GM18909 (cell line): ENCODE data around the gene GPBAR1.

Experiments used
- ATAC-seq: cut with Tn5 transposase; IDR thresholded peaks from one replicate; pipeline ENCODE4 v1.9.1; 2021; ENCODE audit warnings: mild to moderate bottlenecking; ENCODE audit not compliant: unreplicated experiment, poor library complexity

GPBAR1 gene

DNA sequence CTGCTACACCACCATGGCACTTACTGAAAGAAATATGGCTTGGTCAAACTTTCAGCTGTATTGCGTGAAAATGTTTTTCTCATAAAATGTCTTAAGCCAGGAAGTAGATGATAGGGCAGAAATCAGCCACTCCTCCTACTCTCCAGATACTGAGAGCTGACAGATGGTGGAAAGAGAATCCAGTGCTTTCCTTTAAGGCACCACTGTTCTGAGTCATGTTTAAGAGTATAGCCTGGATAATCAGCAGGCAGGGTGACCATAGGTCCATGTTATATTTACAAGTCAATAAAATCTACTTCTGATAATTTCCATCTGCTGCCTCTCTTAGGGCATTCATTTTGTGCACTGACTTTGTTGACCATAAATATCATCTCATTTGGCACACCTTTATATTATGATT, 21.9 kb upstream of the GPBAR1 start:
- no peak for ATAC-seq

DNA sequence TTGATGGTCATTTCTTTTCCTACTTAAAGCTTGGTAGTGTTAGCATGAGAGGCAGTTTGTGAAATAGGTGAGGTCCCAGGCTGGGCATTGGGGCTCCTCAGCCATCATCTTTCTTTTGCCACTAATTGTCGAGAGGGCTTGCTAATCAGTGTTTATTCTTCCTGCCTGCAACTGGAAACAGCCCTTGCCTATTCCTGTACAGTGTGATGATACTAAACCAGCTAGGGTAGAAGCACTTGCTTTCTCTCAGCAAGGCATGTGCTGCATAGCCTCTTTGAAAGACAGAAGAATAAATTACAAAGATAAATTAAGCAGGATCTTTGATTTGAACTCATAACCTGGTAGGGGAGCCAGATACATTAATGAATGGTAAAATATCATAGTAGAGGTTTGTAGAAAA, 16.6 kb upstream of the GPBAR1 start:
- no peak for ATAC-seq

GRCh38 chr2:218244665-218245064, 16.1 kb upstream of the GPBAR1 start:
- ATAC-seq: no peak

DNA sequence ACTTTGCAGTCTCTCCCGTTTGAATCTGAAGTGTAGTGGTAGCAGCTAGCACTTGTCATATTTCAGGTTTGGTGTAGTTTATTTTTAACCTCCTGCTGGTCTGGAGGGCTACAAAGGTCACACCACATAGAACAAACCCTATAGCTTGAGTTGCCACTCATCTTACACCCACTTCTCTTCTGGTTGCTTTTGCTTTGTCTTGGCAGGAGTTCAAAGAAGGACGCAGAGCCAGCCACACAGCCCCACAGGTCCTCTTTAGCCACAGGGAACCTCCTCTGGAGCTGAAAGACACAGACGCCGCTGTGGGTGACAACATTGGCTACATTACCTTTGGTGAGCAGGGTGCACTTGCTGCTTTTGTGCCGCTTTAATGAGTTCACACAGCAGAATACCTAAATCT, 15.6 kb upstream of the GPBAR1 start:
- no peak for ATAC-seq

DNA sequence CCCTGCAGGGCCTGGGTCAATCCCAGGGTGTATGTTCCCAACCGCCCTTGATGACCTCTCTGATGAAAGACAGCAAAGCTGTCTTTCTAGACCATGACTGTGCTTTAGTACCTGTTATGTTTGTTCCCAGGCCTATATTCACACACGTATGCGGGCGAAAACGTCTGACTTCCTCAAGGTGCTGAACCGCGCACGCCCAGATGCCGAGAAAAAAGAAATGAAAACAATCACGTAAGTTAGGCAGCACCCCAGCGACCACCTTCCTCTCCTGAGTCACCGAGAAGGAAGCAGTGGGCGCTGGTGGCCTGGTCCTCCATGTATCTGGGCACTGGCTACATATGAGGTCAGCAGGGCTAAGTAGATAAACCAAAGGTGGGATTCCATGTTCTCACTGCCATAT, 11.1 kb upstream of the GPBAR1 start:
- no peak for ATAC-seq

DNA sequence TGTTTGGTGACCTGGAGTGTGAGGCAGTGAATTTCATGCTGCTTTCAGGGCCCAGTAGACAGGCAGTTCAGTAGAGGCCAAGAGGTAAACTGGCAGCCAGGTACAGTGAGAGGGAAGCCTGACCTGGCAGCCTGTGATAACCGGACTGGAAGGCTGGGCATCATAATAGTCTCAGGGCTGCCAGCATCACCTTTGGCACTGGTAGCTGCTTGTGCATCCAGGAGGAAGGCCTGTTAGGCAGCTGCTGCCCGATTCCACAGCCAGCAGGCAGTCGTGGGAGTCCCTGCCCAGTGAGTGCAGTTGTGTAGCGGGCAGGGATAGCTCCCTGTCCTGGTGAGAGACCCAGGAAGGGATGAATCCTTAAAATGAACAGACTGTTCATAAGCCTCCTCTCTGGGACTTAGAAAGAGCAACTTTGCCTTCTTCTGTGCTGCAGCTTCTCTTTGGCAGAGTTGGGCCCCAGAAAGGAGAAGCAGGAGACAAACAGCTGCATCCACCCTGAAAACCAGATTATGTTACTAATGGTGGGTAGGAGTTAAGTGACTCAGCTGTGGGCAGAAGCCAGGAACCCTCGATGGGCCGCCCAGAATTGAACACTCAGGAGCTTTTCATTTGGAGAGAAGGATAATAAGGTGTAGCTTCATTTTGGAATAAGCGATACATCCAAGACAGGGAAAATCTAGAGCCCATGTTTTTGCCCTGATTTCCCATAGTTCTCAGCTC, 8.1 kb upstream of the GPBAR1 start:
- ATAC-seq: no peak

DNA sequence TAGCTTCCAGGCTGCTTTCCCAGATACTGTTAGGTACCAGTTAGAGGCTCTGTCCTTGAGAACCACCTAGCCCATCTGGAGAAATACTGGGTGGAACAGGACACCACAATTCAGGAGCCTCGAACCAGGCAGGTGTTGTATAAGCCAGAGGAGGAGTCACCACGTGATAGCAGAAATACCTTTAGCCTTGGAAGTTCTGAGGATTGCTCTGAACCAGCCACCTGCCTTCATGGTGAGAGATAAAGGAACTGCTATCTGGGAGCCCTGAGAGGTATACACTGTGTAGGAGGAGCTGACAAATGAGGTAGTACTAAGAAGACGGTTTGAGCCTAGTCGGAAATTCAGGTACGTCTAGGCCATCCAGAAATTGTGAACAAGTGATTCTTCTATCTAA, 7.6 kb upstream of the GPBAR1 start:
- no peak for ATAC-seq

- no peak for ATAC-seq
Measured at GRCh38 chr2:218255446-218255845, 5.4 kb upstream of the GPBAR1 start.

- peak; percentile 3 for ATAC-seq
Measured at GRCh38 chr2:218256612-218257350, 4.0 kb upstream of the GPBAR1 start.

GRCh38 chr2:218257390-218257981, 3.3 kb upstream of the GPBAR1 start:
- ATAC-seq: peak; percentile 81

DNA sequence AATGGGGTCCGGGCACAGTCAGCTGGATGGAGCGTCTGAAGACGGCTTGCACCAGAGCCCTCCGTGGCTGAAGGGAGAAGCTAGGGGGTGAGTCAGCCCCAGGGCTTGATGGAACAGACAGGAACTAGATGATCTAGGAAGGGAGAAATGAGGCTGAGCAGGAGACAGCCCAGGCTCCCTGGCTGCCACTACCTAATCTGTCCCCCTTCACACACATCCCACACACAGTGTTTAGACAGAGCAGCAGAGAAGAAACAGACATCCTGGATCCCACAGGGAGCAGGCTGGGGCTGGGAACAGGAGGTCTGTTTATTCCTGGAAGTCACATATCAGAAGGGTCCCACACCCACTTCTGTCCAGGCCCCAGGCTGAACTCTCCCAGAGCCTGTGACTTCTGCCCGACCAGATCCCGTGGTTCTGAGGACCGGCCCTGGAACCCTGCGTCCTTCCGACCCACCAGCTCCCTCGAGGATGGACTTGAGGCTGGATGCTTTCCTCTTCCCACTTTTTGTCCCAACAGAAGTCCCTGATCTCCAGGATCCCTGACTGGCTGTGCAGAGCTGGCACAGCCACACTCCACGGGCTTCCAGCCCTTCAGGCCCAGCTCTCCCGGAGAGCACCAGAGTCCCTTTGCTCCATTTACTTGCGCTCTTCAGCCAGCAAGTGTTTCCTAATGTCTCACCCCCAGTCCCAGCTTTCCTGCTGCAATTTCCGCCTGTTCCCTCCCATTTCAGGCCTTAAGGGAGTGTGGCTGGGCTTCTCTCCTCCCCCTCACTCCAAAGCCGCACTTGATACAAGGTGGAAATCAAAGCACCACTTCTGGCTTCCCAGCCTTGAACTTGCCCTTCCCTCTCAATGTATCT, 1.5 kb upstream of the GPBAR1 start:
- no peak for ATAC-seq

DNA sequence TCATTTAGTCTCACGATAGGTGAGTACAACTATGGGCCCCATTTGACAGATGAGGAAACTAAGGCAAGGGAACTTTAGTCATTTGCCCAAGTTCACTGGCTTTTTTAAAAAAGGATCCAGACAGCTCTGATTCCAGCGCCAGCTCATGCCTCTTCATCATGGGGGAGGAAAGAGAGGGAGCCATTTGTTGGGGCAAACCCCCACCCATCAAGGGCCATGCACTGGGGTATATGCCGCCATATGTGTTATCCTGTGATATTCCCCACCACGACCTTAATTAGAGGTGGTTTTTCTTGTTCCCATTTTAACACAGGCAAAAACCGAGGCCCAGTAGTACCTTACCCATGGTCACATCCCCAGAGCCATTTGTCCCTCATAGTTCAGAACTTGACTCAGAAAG, 649 bp upstream of the GPBAR1 start:
- ATAC-seq: no peak

- no peak for ATAC-seq
Measured at GRCh38 chr2:218261423-218262236, 815 bp downstream of the GPBAR1 start.

GRCh38 chr2:218262237-218262600, 1.4 kb downstream of the GPBAR1 start:
- no peak for ATAC-seq

DNA sequence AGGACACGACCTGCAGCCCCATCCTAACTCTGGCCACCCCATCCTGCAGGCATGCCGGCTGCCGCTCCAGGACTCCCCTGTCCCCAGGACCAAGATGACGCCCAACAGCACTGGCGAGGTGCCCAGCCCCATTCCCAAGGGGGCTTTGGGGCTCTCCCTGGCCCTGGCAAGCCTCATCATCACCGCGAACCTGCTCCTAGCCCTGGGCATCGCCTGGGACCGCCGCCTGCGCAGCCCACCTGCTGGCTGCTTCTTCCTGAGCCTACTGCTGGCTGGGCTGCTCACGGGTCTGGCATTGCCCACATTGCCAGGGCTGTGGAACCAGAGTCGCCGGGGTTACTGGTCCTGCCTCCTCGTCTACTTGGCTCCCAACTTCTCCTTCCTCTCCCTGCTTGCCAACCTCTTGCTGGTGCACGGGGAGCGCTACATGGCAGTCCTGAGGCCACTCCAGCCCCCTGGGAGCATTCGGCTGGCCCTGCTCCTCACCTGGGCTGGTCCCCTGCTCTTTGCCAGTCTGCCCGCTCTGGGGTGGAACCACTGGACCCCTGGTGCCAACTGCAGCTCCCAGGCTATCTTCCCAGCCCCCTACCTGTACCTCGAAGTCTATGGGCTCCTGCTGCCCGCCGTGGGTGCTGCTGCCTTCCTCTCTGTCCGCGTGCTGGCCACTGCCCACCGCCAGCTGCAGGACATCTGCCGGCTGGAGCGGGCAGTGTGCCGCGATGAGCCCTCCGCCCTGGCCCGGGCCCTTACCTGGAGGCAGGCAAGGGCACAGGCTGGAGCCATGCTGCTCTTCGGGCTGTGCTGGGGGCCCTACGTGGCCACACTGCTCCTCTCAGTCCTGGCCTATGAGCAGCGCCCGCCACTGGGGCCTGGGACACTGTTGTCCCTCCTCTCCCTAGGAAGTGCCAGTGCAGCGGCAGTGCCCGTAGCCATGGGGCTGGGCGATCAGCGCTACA, 2.1 kb downstream of the GPBAR1 start:
- no peak for ATAC-seq

- no peak for ATAC-seq
Measured at GRCh38 chr2:218263817-218264641, 3.2 kb downstream of the GPBAR1 start.

DNA sequence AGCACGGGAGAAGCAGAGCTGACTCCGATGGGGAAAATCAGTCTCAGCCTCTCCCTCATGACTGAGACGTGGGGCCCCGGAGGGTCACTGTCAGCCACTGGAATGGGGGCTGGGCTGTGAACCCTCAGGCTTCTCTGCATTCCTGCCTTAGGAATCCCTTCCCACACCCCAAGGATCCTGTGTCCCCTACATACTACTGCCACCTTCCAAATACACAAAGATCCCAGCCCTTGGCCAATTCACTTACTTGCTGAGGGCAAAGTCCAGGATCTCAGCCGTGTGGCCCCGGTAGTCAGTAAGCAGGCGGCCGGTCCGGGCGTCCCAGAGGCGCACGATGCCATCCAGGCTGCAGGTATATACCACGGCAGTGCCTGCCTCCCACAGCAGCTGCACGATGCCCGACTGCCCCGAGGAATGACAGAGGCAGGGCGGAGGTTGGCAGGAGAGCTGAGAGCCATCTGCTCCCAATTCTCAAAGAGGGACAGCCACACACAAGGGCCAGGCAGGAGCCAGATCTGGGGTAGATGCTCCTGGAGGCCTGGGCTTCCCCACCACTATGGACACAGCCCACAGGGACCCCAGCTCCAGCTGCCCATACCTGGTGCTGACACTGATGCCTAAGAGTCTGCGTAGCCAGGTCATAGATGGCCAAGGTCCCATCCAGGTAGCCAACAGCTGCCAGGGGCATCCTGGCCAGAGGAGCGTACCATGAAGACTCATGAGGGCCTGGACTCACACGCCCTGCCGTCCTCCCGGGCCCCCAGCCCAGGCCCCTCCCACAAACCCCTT, 4.2 kb downstream of the GPBAR1 start:
- ATAC-seq: no peak
